IMR-90 (cell line): ENCODE measurements around the gene EPHA6. TPM values are rescaled to one million over a fixed set of nuclear protein-coding genes. Genes with fewer than 3 reads are reported as not detected.

Experiments
- ATAC-seq: fragments of 200-7000 bp; cut with Tn5 transposase; 2 replicates; pipeline ENCODE4 v1.9.1; 2020; ENCODE audit warnings: low read depth, mild to moderate bottlenecking, moderate library complexity
- BruUV-seq: library from RNA; stranded (reverse); fragments of 400-500 nt; replicated peaks from 2 replicates; lab custom pipeline; 2021; lab: Mats Ljungman, UMichigan
- CTCF ChIA-PET: fragments of 300-600 bp; formaldehyde crosslinking; extraction: SDS; loops from one replicate; lab custom pipeline; 2021; ENCODE audit warnings: antibody characterized with exemption; lab: Yijun Ruan, JAX
- POLR2A ChIA-PET: fragments of 300-600 bp; sonication (Branson Sonifier 250); formaldehyde crosslinking; loops from one replicate; lab custom pipeline; 2022; ENCODE audit warnings: antibody characterized with exemption; ENCODE audit not compliant: unreplicated experiment; lab: Charles Lee
- DNase-seq: peaks from one replicate; pipeline ENCODE4 v3.0.0; 2013
- H2AFZ ChIP-seq: replicated peaks from 2 replicates; pipeline ENCODE3; 2013; ENCODE audit warnings: low read length, mild to moderate bottlenecking; ENCODE audit not compliant: poor library complexity
- H2AK5ac ChIP-seq: 2 replicates; pipeline ENCODE4 v1.6.1; 2013; ENCODE audit warnings: low read depth, low read length, inconsistent platforms
- H2AK9ac ChIP-seq: replicated peaks from 2 replicates; pipeline ENCODE3; 2013; ENCODE audit warnings: mild to moderate bottlenecking, low read depth, low read length, moderate library complexity; ENCODE audit not compliant: poor library complexity
- H2BK120ac ChIP-seq: 2 replicates; pipeline ENCODE4 v1.6.1; 2013; ENCODE audit warnings: low read depth, low read length, inconsistent platforms
- H2BK15ac ChIP-seq: 3 replicates; pipeline ENCODE4 v1.6.1; 2013; ENCODE audit warnings: low read depth, low read length, inconsistent platforms
- H2BK20ac ChIP-seq: 2 replicates; pipeline ENCODE4 v1.6.1; 2013; ENCODE audit warnings: low read depth, mild to moderate bottlenecking, inconsistent platforms, low read length, moderate library complexity
- H2BK5ac ChIP-seq: 2 replicates; pipeline ENCODE4 v1.6.1; 2013; ENCODE audit warnings: mild to moderate bottlenecking, low read depth, low read length, inconsistent platforms; ENCODE audit not compliant: poor library complexity, severe bottlenecking
- H3K14ac ChIP-seq: replicated peaks from 2 replicates; pipeline ENCODE4 v1.6.1; 2013; ENCODE audit warnings: low read depth, low read length, inconsistent platforms
- H3K18ac ChIP-seq: 2 replicates; pipeline ENCODE4 v1.6.1; 2013; ENCODE audit warnings: low read depth, low read length, control low read depth
- H3K23ac ChIP-seq: 2 replicates; pipeline ENCODE4 v1.6.1; 2013; ENCODE audit warnings: low read depth, low read length, inconsistent platforms
- H3K27ac ChIP-seq: 2 replicates; pipeline ENCODE4 v1.5.1; 2013; ENCODE audit warnings: mild to moderate bottlenecking, control low read depth, low read length; ENCODE audit not compliant: insufficient read depth
- H3K27me3 ChIP-seq: 2 replicates; pipeline ENCODE4 v1.6.1; 2013; ENCODE audit warnings: low read length; ENCODE audit not compliant: control insufficient read depth, insufficient read depth
- H3K36me3 ChIP-seq: 2 replicates; pipeline ENCODE4 v1.6.1; 2013; ENCODE audit warnings: low read length, mixed read lengths; ENCODE audit not compliant: control insufficient read depth, insufficient read depth
- H3K4ac ChIP-seq: 2 replicates; pipeline ENCODE4 v1.6.1; 2013; ENCODE audit warnings: low read depth, low read length, inconsistent platforms
- H3K4me1 ChIP-seq: 2 replicates; pipeline ENCODE4 v1.6.1; 2013; ENCODE audit warnings: low read length, mixed read lengths; ENCODE audit not compliant: control insufficient read depth, insufficient read depth
- H3K4me2 ChIP-seq: 2 replicates; pipeline ENCODE4 v1.6.1; 2013; ENCODE audit warnings: low read depth, mild to moderate bottlenecking, control low read depth, low read length, moderate library complexity
- H3K4me3 ChIP-seq: 2 replicates; pipeline ENCODE4 v1.5.1; 2013; ENCODE audit warnings: low read depth, mild to moderate bottlenecking, control low read depth, low read length, moderate library complexity; ENCODE audit not compliant: insufficient read depth
- H3K56ac ChIP-seq: 2 replicates; pipeline ENCODE4 v1.6.1; 2013; ENCODE audit warnings: low read length, inconsistent platforms; ENCODE audit not compliant: insufficient read depth; ENCODE audit errors: extremely low read depth
- H3K79me1 ChIP-seq, 2 experiments: 2 replicates each; pipeline ENCODE4 v1.6.1; 2013; ENCODE audit warnings: low read length in 2 of 2, inconsistent platforms in 1 of 2, low read depth in 1 of 2
- H3K9ac ChIP-seq: 2 replicates; pipeline ENCODE4 v1.6.1; 2013; ENCODE audit warnings: low read depth, low read length, control low read depth
- H3K9me1 ChIP-seq: 2 replicates; pipeline ENCODE4 v1.6.1; 2013; ENCODE audit warnings: low read length, inconsistent platforms; ENCODE audit not compliant: insufficient read depth
- H3K9me3 ChIP-seq: 2 replicates; pipeline ENCODE4 v1.6.1; 2013; ENCODE audit warnings: low read length; ENCODE audit not compliant: control insufficient read depth, insufficient read depth
- H4K20me1 ChIP-seq: 2 replicates; pipeline ENCODE4 v1.6.1; 2013; ENCODE audit warnings: low read length, inconsistent platforms; ENCODE audit not compliant: insufficient read depth
- H4K5ac ChIP-seq: 2 replicates; pipeline ENCODE4 v1.6.1; 2013; ENCODE audit warnings: mild to moderate bottlenecking, low read depth, low read length, control low read depth
- H4K8ac ChIP-seq, 2 experiments: 2 replicates each; pipeline ENCODE4 v1.6.1; 2013; ENCODE audit warnings: low read depth in 2 of 2, low read length in 2 of 2, control low read depth in 1 of 2, inconsistent platforms in 1 of 2
- H4K91ac ChIP-seq: 2 replicates; pipeline ENCODE4 v1.6.1; 2013; ENCODE audit warnings: low read depth, low read length, inconsistent platforms; ENCODE audit not compliant: insufficient read depth
- BHLHE40 ChIP-seq: fragments of 150-350 bp; IDR thresholded peaks from 2 replicates; pipeline ENCODE4 v1.6.1; 2016; ENCODE audit warnings: mild to moderate bottlenecking, low read depth, low read length
- CEBPB ChIP-seq: IDR thresholded peaks from 2 replicates; pipeline ENCODE4 v1.6.1; 2012; ENCODE audit warnings: low read depth, low read length, improper control_type of control experiment
- CTCF ChIP-seq: conservative IDR thresholded peaks from 2 replicates; pipeline ENCODE4 v1.5.1; 2012; ENCODE audit warnings: mild to moderate bottlenecking, low read depth, low read length, improper control_type of control experiment
- ELK1 ChIP-seq: fragments of 150-350 bp; IDR thresholded peaks from 2 replicates; pipeline ENCODE4 v1.6.1; 2016; ENCODE audit warnings: low read depth, mild to moderate bottlenecking, low read length, moderate library complexity, borderline replicate concordance
- FOS ChIP-seq: fragments of 150-350 bp; IDR thresholded peaks from 2 replicates; pipeline ENCODE4 v1.6.1; 2016; ENCODE audit warnings: low read depth, low read length
- MAFK ChIP-seq: IDR thresholded peaks from 2 replicates; pipeline ENCODE4 v1.6.1; 2012; ENCODE audit warnings: low read depth, low read length, improper control_type of control experiment
- MAZ ChIP-seq: IDR thresholded peaks from 2 replicates; pipeline ENCODE4 v1.6.1; 2012; ENCODE audit warnings: low read depth, mild to moderate bottlenecking, low read length, improper control_type of control experiment, moderate library complexity, borderline replicate concordance
- MXI1 ChIP-seq: IDR thresholded peaks from 2 replicates; pipeline ENCODE4 v1.6.1; 2012; ENCODE audit warnings: low read depth, mild to moderate bottlenecking, low read length, moderate library complexity, borderline replicate concordance
- NFE2L2 ChIP-seq: fragments of 150-350 bp; IDR thresholded peaks from 2 replicates; pipeline ENCODE4 v1.6.1; 2016; ENCODE audit warnings: low read depth, mild to moderate bottlenecking, low read length
- POLR2A ChIP-seq: IDR thresholded peaks from 2 replicates; pipeline ENCODE4 v1.6.1; 2012; ENCODE audit warnings: mild to moderate bottlenecking, low read depth, low read length
- RAD21 ChIP-seq: IDR thresholded peaks from 2 replicates; pipeline ENCODE4 v1.6.1; 2012; ENCODE audit warnings: low read length, improper control_type of control experiment
- RCOR1 ChIP-seq: IDR thresholded peaks from 2 replicates; pipeline ENCODE4 v1.6.1; 2012; ENCODE audit warnings: mild to moderate bottlenecking, low read length, improper control_type of control experiment; ENCODE audit not compliant: insufficient replicate concordance
- RFX5 ChIP-seq: IDR thresholded peaks from 2 replicates; pipeline ENCODE4 v1.8.0; 2012; ENCODE audit warnings: low read depth, mild to moderate bottlenecking, low read length, moderate library complexity
- SMC3 ChIP-seq: fragments of 150-350 bp; IDR thresholded peaks from 2 replicates; pipeline ENCODE4 v1.6.1; 2016; ENCODE audit warnings: low read depth, mild to moderate bottlenecking, antibody characterized with exemption, low read length, moderate library complexity
- WGBS, 2 experiments: methylation state at CpG; one replicate each; pipeline versions ENCODE4 v1.1.5 to v1.1.7; 2013; ENCODE audit warnings: missing lambda C conversion rate in 2 of 2; ENCODE audit not compliant: insufficient read length in 1 of 2; ENCODE audit errors: extremely low coverage in 2 of 2; 5-methylcytosine and 5-hydroxymethylcytosine counted together
- dilution Hi-C: fragments of 300-500 bp; cut with HindIII; formaldehyde crosslinking; loops from one replicate; pipeline ENCODE4 v1.14.3; 2018; ENCODE audit warnings: low sequenced_read_pairs; ENCODE audit not compliant: unreplicated experiment
- in situ Hi-C: fragments of 300-500 bp; cut with MboI; formaldehyde crosslinking; loops from 3 replicates; pipeline ENCODE4 v1.14.3; 2019; ENCODE audit warnings: low sequenced_read_pairs, inconsistent platforms, mixed read lengths
- intact Hi-C: fragments of 100-400 bp; cut with micrococcal nuclease; formaldehyde crosslinking; loops from 2 replicates; pipeline ENCODE4 v1.10.0; 2022
- polyA plus RNA-seq, 3 experiments: library from polyadenylated mRNA; depleted of rRNA; stranded (reverse); fragments of >200 nt; gene quantifications; 2 replicates each; pipeline ENCODE4 v1.2.3, GENCODE V29; 2012; ENCODE audit warnings: low replicate concordance in 1 of 3
- total RNA-seq: library from RNA; depleted of rRNA; stranded (reverse); fragments of >200 nt; gene quantifications from 2 replicates; pipeline ENCODE4 v1.2.3, GENCODE V29; 2012
- TF ChIP-seq, protein P1 (sequence below): fragments of 150-350 bp; IDR thresholded peaks from 2 replicates; pipeline ENCODE4 v1.6.1; 2017; ENCODE audit warnings: mild to moderate bottlenecking, antibody characterized with exemption, low read length, low read depth

The EPHA6 gene
- total and polyA plus RNA-seq, 2 of the 4 experiments (the other 2 are of a cell fraction): not detected

DNA sequence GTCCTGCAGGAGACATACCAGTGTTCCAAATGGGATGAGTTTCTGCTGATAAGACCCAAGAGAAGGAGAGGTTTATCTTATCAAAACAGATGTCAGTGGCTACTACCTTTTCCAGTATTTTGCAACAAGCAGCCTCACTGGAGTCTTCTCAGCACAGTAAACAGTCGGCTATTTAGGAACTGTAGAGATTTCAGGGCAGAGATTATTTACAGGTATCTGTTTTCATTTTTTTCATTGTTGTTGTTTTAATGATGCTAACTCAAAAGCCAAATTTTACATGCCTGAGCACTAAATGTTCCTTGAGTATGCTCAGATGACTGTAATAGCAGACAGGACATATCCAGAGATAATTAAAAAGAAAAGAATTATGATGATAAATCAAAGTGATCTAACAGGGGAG is 252.1 kb downstream of the EPHA6 start:
- Histone ChIP-seq H2BK20ac (no peak overlapping the region), H2BK5ac (no peak overlapping the region), H3K27me3 (no peaks in the 10 kb centered on the region), H3K4ac (no peak overlapping the region), H3K4me1 (no peaks in the 10 kb centered on the region), H4K20me1 (no peaks in the 10 kb centered on the region), H2AFZ (no peak overlapping the region), H3K23ac (no peak overlapping the region), H3K36me3 (no peaks in the 10 kb centered on the region), H4K91ac (no peak overlapping the region), H4K8ac (no peak overlapping the region), H2BK120ac (no peak overlapping the region), H2AK5ac (no peak overlapping the region), H2AK9ac (no peak overlapping the region), H3K4me3 (no peak overlapping the region), H3K27ac (no peak overlapping the region), H3K4me2 (no peak overlapping the region), H2BK15ac (no peak overlapping the region), H3K56ac (no peak overlapping the region), H3K9me3 (0 out of 2 replicates have a peak, but pooled peaks cover 2% of the 10 kb centered on the region), H3K9me1 (no peaks in the 10 kb centered on the region), H4K5ac (no peak overlapping the region), H3K18ac (no peak overlapping the region), H3K79me1 (no peaks in the 10 kb centered on the region), H3K14ac (no peak overlapping the region), H3K9ac (no peak overlapping the region)
- WGBS, 2 experiments: no CpG with 5 or more reads among the region's 1 CpG
- TF ChIP-seq BHLHE40 (no peak), RFX5 (no peak), NFE2L2 (no peak), FOS (no peak), MXI1 (no peak), RAD21 (no peak), ELK1 (no peak), CTCF (no peak), SMC3 (no peak), RCOR1 (no peak), CEBPB (no peak), POLR2A (no peak), MAFK (no peak), MAZ (no peak)
- TF ChIP-seq, protein P1, sequence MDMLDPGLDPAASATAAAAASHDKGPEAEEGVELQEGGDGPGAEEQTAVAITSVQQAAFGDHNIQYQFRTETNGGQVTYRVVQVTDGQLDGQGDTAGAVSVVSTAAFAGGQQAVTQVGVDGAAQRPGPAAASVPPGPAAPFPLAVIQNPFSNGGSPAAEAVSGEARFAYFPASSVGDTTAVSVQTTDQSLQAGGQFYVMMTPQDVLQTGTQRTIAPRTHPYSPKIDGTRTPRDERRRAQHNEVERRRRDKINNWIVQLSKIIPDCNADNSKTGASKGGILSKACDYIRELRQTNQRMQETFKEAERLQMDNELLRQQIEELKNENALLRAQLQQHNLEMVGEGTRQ: no peak
- intact Hi-C loops (no loop called here), in situ Hi-C loops (no loop called here), dilution Hi-C loops (no loop called here)
- CTCF ChIA-PET: no interaction called here
- no peak for DNase-seq
- no peak for ATAC-seq
- POLR2A ChIA-PET: no interaction called here
- no TSS peak for BruUV-seq
